ENCODE results near the gene STAMBPL1. TPM values are rescaled to one million over a fixed set of nuclear protein-coding genes. Genes with fewer than 3 reads are reported as not detected.
A peak's percentile ranks its signal among the peaks of the same experiment; 100 is the strongest.

Gene STAMBPL1
- total RNA-seq, 2 experiments from 2014 or later = 39.7 to 45.4 TPM

DNA sequence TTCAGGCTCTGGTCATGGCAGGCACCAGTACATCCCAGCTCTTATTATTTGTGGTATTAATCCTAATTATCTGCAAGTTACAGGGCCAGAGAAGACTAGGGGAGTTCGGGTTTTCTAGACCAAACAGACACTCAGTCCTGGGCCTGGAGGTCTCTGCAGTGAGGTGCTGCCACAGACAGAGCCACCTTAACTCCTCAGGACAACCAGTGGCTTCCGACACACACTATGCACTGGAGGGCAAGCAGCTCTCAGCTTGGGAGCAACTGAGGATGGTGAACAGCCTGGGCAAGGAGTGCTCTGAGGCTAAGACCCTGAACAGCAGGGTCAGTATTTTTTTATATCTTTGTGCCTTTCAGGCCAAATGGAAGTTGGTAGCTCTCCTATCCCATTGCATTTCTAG, 53.5 kb downstream of the STAMBPL1 start:
- Mint-ChIP-seq H3K27ac (peak overlapping the region; percentile 7), H3K4me1 (peaks cover 25% of the 10 kb centered on the region), H3K27me3 (no peaks in the 10 kb centered on the region), H3K4me3 (no peak overlapping the region), H3K9me3 (no peaks in the 10 kb centered on the region), H3K36me3 (ENCODE audit: low read depth) (peaks cover 31% of the 10 kb centered on the region)
- CTCF ChIA-PET = interaction anchor here (0.6 to 3.4 kb wide), 20 partner anchors 10 to 359 kb away, joined by 3 to 57 read pairs (median 5); partner anchors contain the start of gene FAS
- POLR2A ChIA-PET = no interaction called here
- DNase-seq = no peak

DNA sequence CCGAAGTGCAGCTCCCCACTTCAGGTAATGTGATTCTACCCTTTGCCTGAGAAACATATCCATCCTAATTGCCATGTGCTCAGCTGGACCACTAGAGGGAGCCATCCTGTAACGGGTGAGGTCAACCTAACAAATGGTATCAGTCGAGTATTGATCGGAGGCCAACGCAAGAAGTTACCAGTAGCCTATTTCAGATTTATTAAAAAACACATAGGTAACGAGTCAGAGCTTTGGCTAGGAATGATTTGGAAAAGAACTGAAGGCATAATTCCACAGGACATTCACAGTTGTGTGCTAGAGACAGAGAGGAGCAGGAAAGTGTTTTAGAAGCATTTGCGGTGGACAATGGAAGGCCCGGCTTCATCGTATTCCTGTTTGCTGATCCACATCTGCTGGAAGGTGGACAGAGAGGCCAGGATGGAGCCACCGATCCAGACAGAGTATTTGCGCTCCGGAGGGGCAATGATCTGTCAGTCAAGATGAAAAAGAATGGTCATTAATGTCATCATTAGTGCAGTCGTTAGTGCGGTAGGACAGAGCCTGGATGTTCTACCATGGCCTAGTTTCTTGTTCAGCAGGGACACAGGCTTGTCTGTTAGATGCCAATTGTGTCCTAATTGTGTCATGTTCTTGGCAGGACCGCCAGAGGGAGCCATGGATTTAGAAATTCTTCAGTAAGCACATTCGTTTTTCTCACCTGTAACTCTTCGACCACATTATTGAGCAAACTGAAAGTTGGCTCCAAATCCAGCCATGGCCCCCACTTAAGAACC, 55.0 kb downstream of the STAMBPL1 start:
- CTCF ChIA-PET = interaction anchor here (0.7 to 3.4 kb wide), 17 partner anchors 8 to 282 kb away, joined by 3 to 57 read pairs (median 5); partner anchors contain the start of genes CH25H and FAS
- H3K9me3 Mint-ChIP-seq = no peaks in the 10 kb centered on the region
- no peaks in the 10 kb centered on the region for H3K27me3 Mint-ChIP-seq
- H3K4me1 Mint-ChIP-seq = peaks cover 25% of the 10 kb centered on the region
- H3K4me3 Mint-ChIP-seq = no peak overlapping the region
- peaks cover 33% of the 10 kb centered on the region for H3K36me3 Mint-ChIP-seq (ENCODE audit: low read depth)
- POLR2A ChIA-PET = no interaction called here
- H3K27ac Mint-ChIP-seq = peak overlapping the region; percentile 4
- DNase-seq = peak; percentile 83

DNA sequence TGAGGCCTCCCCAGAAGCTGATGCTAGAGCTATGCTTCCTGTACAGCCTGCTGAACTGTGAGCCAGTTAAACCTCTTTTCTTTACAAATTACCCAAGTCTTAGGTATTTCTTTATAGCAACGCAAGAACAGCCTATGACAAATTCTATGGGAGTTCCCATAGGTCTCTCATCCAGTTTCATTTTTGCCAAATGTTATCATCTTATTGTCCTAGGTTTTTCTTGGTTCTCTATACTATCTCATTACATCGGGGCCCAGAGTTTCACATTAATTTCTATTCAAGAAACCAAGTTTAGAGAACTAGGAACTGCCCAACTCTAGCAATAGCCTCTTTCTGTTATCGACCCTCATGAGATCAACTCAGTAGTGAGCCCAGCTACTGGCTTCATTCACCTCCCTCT, 56.6 kb downstream of the STAMBPL1 start:
- DNase-seq = no peak
- POLR2A ChIA-PET = no interaction called here
- peaks cover 33% of the 10 kb centered on the region for H3K36me3 Mint-ChIP-seq (ENCODE audit: low read depth)
- CTCF ChIA-PET = interaction anchor here (0.7 to 1.2 kb wide), 3 partner anchors 35 to 314 kb away, joined by 3 to 5 read pairs (median 4); no protein-coding TSS in a partner anchor
- H3K27ac Mint-ChIP-seq = peak overlapping the region; percentile 3
- no peaks in the 10 kb centered on the region for H3K27me3 Mint-ChIP-seq
- peaks cover 22% of the 10 kb centered on the region for H3K4me1 Mint-ChIP-seq
- H3K4me3 Mint-ChIP-seq = no peak overlapping the region
- no peaks in the 10 kb centered on the region for H3K9me3 Mint-ChIP-seq

DNA sequence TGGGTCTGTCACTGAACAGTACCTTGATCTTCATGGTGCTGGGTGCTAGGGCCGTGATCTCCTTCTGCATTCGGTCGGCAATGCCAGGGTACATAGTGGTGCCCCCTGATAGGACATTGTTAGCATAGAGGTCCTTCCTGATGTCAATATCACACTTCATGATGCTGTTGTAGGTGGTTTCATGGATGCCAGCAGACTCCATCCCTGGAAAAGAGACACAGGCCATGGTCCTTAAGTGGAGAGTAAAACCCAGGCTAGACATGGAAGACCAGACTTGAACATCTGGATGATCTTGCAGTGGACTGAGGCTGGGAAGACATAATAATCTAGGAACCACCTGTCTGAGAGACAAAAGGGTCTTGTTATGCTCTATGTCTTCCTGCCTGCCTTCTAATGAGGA, 58.0 kb downstream of the STAMBPL1 start:
- POLR2A ChIA-PET = no interaction called here
- CTCF ChIA-PET = interaction anchor here (0.6 to 0.7 kb wide), 2 partner anchors 20 to 262 kb away, joined by 3 read pairs; no protein-coding TSS in a partner anchor
- H3K27ac Mint-ChIP-seq = no peak overlapping the region

DNA sequence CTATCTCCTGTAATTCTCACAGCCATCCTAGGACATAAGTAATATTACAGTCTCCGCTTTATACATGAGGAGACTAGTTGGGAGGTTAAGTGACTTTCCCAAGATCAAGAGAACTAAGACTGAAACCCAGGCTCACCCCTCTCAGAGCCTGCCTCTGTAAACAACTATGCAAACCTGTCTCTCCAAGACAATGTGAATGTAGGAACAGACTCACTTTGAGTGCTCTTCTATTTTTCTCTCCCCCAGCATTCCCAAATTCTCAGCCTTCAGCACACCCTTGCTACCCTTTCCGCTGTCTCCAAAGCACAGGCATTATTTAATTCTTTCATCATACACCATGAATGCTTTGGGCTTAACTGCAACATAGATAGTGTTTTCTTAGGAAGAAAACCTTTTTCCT, 58.9 kb downstream of the STAMBPL1 start:
- H3K27ac Mint-ChIP-seq = no peak overlapping the region
- no peak for DNase-seq
- POLR2A ChIA-PET = no interaction called here

More for the DNA sequence above, 58.0 kb downstream of the STAMBPL1 start:
- no peaks in the 10 kb centered on the region for H3K9me3 Mint-ChIP-seq
- no peaks in the 10 kb centered on the region for H3K27me3 Mint-ChIP-seq
- H3K4me1 Mint-ChIP-seq = peaks cover 18% of the 10 kb centered on the region
- no peak for DNase-seq
- peaks cover 37% of the 10 kb centered on the region for H3K36me3 Mint-ChIP-seq (ENCODE audit: low read depth)
- no peak overlapping the region for H3K4me3 Mint-ChIP-seq

DNA sequence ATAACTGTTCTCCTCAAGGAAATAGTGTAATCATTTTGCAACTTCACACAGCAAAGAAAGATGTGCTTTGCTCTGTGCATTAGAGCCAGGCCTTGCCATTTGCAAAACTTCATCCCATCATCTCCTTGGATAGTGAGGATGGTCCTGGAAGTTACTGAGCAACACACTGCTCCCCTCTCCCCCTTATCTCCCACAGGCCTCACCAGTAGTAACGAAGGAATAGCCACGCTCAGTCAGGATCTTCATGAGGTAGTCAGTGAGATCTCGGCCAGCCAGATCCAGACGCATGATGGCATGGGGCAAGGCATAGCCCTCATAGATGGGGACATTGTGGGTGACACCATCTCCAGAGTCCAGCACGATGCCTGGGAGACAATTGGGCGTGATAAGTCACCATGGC, 61.0 kb downstream of the STAMBPL1 start:
- Mint-ChIP-seq H3K4me3 (no peak overlapping the region), H3K9me3 (no peaks in the 10 kb centered on the region), H3K27me3 (no peaks in the 10 kb centered on the region), H3K27ac (no peak overlapping the region), H3K4me1 (peaks cover 22% of the 10 kb centered on the region), H3K36me3 (ENCODE audit: low read depth) (peaks cover 28% of the 10 kb centered on the region)
- DNase-seq = no peak
- ChIA-PET POLR2A (no interaction called here), CTCF (interaction anchor here (1.0 to 5.4 kb wide), 3 partner anchors 7 to 267 kb away, joined by 3 to 32 read pairs (median 3); no protein-coding TSS in a partner anchor)

More for the DNA sequence above, 58.9 kb downstream of the STAMBPL1 start:
- Mint-ChIP-seq H3K4me3 (no peak overlapping the region), H3K9me3 (no peaks in the 10 kb centered on the region), H3K4me1 (peaks cover 18% of the 10 kb centered on the region), H3K36me3 (ENCODE audit: low read depth) (peaks cover 37% of the 10 kb centered on the region), H3K27me3 (no peaks in the 10 kb centered on the region)
- CTCF ChIA-PET = interaction anchor here (1.3 kb wide), 1 partner anchor 275 kb away, joined by 5 read pairs; no protein-coding TSS in a partner anchor

DNA sequence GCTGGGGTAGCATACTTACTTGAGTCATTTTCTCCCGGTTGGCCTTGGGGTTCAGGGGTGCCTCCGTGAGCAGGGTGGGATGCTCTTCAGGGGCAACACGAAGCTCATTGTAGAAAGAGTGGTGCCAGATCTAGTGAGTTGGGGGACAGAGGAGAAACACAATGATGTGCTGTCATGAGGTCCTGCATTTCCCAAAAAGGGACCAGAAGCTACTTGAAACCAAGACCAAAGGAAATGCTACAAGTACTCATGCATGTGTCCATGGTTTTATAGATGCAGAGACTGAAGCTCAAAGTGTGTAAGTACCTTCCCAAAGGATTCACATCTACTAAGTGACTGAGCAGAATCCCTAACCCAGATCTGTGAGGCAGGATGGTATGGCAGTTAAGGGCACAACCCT, 63.7 kb downstream of the STAMBPL1 start:
- no peak for DNase-seq
- CTCF ChIA-PET = interaction anchor here (0.7 to 5.4 kb wide), 3 partner anchors 10 to 44 kb away, joined by 3 to 32 read pairs (median 3); no protein-coding TSS in a partner anchor
- no peak overlapping the region for H3K27ac Mint-ChIP-seq
- peaks cover 17% of the 10 kb centered on the region for H3K4me1 Mint-ChIP-seq
- H3K9me3 Mint-ChIP-seq = no peaks in the 10 kb centered on the region
- peaks cover 18% of the 10 kb centered on the region for H3K36me3 Mint-ChIP-seq (ENCODE audit: low read depth)
- no peak overlapping the region for H3K4me3 Mint-ChIP-seq
- no peaks in the 10 kb centered on the region for H3K27me3 Mint-ChIP-seq
- POLR2A ChIA-PET = no interaction called here

DNA sequence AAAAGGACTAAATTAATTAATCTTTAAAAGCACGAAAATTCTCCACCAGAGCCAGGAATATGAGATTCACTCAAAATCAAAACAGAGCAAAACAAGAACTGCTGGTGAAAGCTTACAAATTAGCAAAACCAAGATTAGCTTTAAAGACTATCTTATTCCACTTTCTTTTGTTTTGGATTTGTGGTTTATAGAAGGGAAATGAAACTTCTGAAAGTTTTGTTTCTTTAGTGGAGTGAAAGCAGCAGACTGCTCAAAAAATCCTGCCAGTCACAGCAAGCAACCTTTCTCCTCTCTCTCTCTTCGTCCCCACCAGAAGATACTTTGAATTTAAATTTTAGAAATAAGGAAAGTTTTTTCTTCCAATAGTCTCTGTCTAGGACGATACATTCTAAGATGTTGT, 64.8 kb downstream of the STAMBPL1 start:
- Mint-ChIP-seq H3K27ac (no peak overlapping the region), H3K36me3 (ENCODE audit: low read depth) (peaks cover 14% of the 10 kb centered on the region), H3K4me3 (no peak overlapping the region), H3K27me3 (no peaks in the 10 kb centered on the region), H3K9me3 (no peaks in the 10 kb centered on the region), H3K4me1 (peaks cover 17% of the 10 kb centered on the region)
- CTCF ChIA-PET = interaction anchor here (1.3 to 5.4 kb wide), 4 partner anchors 10 to 43 kb away, joined by 3 to 32 read pairs (median 4); no protein-coding TSS in a partner anchor
- POLR2A ChIA-PET = no interaction called here
- no peak for DNase-seq

DNA sequence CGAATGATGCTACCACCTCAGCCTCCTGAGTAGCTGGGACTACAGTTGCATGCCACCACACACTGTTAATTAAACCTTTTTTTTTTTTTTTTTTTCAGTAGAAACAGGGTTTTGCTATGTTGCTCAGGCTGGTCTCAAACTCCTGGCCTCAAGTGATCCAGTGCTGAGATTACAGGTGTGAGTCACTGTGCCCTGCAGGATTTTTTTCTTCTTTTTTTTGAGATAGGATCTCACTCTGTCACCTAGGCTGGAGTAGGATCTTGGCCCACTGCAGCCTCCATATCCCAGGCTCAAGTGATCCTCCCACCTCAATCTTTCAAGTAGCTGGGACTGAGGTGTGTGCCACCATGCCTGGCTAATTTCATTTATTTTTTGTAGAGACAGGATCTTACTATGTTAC, 66.2 kb downstream of the STAMBPL1 start:
- no peak overlapping the region for H3K27ac Mint-ChIP-seq
- peaks cover 18% of the 10 kb centered on the region for H3K4me1 Mint-ChIP-seq
- no peaks in the 10 kb centered on the region for H3K27me3 Mint-ChIP-seq
- POLR2A ChIA-PET = no interaction called here
- no peaks in the 10 kb centered on the region for H3K9me3 Mint-ChIP-seq
- H3K36me3 Mint-ChIP-seq (ENCODE audit: low read depth) = peaks cover 14% of the 10 kb centered on the region
- DNase-seq = no peak
- H3K4me3 Mint-ChIP-seq = no peak overlapping the region
- CTCF ChIA-PET = interaction anchor here (0.6 to 5.4 kb wide), 4 partner anchors 8 to 405 kb away, joined by 3 to 32 read pairs (median 4); no protein-coding TSS in a partner anchor

DNA sequence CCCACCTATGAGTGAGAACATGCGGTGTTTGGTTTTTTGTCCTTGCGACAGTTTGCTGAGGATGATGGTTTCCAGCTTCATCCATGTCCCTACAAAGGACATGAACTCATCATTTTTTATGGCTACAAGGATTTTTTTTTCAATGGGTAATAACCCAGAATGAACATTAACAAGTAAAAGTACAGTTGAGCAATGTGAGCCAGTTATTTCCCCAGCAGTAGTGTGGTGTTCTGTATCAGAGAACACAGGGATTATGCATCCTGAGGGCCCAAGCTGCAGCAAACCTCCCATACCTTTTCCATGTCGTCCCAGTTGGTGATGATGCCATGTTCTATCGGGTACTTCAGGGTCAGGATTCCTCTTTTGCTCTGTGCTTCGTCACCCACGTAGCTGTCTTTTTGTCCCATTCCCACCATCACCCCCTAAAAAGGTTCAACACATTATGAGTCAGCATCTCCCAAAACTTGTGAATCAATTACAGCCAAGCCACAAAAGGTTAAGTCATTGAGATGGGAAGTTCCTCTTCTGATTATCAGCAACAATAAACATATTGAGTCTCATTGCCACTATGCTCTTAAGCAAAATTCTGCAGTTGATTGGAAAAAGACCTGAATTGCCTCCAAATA, 67.0 kb downstream of the STAMBPL1 start:
- ChIA-PET CTCF (interaction anchor here (1.3 to 1.8 kb wide), 2 partner anchors 7 to 44 kb away, joined by 3 to 5 read pairs; partner anchors contain the start of gene FAS), POLR2A (no interaction called here)
- H3K27me3 Mint-ChIP-seq = no peaks in the 10 kb centered on the region
- H3K27ac Mint-ChIP-seq = no peak overlapping the region
- peaks cover 10% of the 10 kb centered on the region for H3K36me3 Mint-ChIP-seq (ENCODE audit: low read depth)
- peaks cover 23% of the 10 kb centered on the region for H3K4me1 Mint-ChIP-seq
- no peak overlapping the region for H3K4me3 Mint-ChIP-seq
- no peak for DNase-seq
- H3K9me3 Mint-ChIP-seq = no peaks in the 10 kb centered on the region

DNA sequence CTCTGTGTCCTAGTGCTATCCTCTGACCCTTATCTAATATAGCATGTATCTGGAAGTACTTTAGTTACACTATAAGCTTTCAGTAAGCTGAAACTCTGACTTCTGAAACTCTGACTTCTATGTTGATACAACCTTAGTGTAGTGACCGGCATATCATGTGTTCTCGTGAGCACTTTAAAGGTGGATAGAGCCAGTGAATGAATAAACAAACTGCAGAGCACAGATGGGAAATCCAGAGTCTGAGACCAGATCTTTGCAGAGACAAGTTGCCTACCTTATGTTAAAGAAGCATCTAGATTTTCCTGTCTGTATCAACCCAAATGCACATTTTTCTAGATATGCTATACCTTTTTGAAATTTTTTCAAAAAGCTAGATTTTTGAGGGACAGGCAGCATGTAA, 69.0 kb downstream of the STAMBPL1 start:
- CTCF ChIA-PET = no interaction called here
- peaks cover 3% of the 10 kb centered on the region for H3K9me3 Mint-ChIP-seq

DNA sequence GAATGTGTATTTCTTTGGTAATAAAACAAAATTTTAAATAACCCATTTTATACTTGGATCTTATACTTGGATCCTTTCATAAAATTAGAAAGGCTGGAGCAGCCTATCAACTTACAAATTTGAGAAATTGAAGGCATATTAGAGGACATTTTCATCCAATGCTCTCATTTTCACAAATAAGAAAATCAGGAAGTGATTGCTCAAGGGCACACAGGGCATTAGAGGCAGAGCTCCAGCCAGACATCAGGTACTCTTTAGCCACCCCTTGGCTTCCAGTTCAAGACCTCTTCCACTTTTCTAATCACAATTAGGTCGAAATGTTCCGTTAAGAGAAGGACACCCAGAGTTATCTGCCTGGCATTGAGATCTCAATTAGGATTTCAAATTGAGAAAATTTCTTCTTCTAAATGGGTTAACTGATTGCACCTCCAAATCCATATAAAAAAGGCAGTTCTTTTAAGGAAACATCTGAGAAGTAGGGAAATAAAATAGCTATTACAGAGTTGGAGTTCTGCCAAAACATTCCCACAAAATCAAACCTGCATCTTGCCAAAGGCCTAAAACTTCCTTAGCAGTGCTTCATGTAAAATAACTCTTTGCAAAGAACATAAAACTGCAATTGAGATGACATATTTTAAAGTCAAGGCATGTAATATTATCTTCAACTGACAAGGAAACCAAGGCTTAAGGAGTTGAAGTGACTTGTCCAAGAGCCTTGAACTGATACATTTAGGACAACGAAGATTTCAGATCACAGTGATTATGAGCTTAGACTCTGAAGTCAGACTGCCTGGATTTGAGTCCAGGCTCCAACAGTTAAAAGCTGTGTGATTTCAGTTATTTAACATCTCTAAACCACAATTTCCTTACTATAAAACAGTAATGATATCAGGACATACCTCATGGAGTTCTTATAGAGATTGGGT, 70.1 kb downstream of the STAMBPL1 start:
- H3K27ac Mint-ChIP-seq = no peak overlapping the region
- ChIA-PET POLR2A (no interaction called here), CTCF (interaction anchor here (0.9 to 1.0 kb wide), 3 partner anchors 12 to 53 kb away, joined by 3 read pairs; no protein-coding TSS in a partner anchor)

More for the DNA sequence above, 69.0 kb downstream of the STAMBPL1 start:
- Mint-ChIP-seq H3K36me3 (ENCODE audit: low read depth) (peaks cover 10% of the 10 kb centered on the region), H3K4me1 (peaks cover 31% of the 10 kb centered on the region), H3K27ac (no peak overlapping the region), H3K4me3 (no peak overlapping the region), H3K27me3 (no peaks in the 10 kb centered on the region)
- POLR2A ChIA-PET = no interaction called here
- DNase-seq = no peak

More for the DNA sequence above, 70.1 kb downstream of the STAMBPL1 start:
- Mint-ChIP-seq H3K36me3 (ENCODE audit: low read depth) (peaks cover 10% of the 10 kb centered on the region), H3K4me1 (peaks cover 21% of the 10 kb centered on the region), H3K27me3 (no peaks in the 10 kb centered on the region), H3K9me3 (peaks cover 3% of the 10 kb centered on the region), H3K4me3 (no peak overlapping the region)
- DNase-seq = no peak

All from activated CD4-positive, alpha-beta T cell treated with anti-CD3 and anti-CD28 coated beads, Interleukin-2, amount 10 ng/mL, durations not matched to agents 7 days and 5 days (primary cell).